GM18526 (cell line): ENCODE data around the gene CAND2.

Experiments
- POLR2A ChIP-seq: IDR thresholded peaks from 3 replicates; pipeline ENCODE4 v1.6.1; 2011; ENCODE audit not compliant: insufficient read length; ENCODE audit errors: extremely low read depth

Gene CAND2

GRCh38 chr3:12832350-12833221 lies 36.1 kb downstream of the CAND2 start:
- TF ChIP-seq POLR2A, result no peak

DNA sequence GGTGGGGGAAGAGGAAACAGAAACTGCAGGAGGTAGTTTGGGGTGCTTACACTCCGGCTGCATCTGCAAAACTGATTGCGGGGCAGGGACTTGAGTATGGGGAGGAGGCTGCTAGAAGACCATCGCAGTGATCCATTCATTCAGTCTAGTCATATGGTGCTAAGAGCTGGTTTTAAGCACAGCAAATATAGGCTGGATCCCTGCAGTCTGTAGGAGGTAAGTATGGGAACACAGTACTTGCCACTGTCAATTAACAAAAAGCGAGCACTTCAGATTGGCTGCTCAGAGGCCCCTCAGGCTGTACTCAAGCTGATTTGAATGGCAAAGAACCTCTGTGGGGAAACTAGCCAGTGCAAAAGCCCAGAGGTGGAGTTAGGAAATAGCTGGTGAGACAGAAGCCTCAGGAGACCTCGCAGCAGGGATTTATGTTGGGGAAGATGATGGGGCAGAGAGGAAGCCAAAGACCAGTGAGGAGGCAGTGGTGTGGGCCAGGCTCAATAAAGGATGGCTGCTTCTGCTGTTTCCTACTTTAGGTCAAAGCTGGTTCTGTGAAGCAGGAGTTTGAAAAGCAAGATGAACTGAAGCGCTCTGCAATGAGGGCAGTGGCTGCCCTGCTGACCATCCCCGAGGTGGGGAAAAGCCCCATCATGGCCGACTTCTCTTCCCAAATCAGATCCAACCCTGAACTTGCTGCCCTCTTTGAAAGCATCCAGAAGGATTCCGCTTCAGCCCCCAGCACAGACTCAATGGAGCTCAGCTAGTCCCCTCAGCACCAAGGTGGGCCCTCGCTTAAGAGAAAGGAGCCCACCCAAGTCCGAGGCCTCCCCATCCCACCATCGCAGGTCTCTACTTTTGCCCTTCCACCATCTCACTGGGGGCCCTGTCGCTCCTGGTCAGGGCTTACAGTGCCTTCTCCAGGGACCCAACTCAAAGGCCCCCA lies 37.0 kb downstream of the CAND2 start:
- peak; percentile 22 for TF ChIP-seq POLR2A

DNA sequence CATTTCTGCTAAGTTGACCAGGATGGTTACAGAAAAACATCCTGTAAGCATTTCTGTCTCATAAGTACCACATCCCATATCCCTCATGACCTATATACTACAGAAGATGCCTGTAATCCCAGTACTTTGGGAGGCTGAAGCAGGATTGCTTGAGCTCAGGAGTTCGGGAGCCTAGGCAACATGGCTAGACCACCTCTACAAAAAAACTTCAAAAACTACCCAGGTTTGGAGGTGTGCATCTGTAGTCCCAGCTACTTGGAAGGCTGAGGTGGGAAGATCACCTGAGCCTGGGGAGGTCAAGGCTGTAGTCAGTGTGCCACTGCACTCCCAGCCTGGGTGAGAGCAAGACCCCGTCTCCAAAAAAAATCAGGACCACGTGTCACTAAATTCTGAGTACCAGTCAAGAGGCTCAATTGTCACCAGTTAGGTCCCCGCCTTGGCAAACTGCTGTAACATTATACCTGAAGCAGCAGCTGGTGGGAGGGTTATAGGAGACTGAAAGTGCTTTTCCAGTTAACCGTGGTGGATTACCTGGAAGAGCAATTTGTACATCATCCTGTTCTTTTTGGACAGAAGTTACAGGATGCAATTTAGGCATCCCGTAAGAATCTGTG lies 38.7 kb downstream of the CAND2 start:
- TF ChIP-seq POLR2A, result no peak

DNA sequence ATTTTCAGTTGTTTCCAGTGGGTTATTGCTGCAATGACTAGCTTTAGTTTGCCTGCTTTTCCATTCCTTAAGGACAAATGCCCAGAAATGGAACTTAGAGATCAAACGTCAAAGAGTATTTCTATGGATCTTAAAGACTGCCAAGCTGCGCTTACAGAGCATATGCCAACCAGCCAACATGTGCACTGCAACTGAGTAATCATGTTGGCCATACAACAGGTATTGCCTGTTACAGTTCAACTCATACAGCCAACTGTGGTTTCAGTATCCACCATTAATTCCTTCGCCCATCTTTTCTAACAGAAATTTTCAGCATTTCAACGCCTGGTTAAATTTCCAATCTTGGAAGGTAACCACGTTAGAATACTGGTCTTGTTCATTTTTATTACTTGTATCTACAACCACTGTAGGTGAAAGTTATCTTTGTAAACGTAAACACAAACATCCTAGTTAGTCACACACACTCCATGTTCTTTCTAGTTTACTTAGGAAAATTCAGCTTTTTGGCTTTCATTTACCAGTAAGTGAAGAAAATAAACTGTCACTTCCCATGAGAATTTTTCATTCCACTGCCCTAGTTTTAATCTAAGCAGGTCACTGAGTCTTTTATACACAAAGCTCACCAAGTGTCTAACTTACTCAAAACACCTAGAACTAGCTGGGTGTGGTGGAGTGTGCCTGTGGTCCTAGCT lies 41.0 kb downstream of the CAND2 start:
- no peak for TF ChIP-seq POLR2A

- no peak for TF ChIP-seq POLR2A
Observed at GRCh38 chr3:12838179-12838965, 41.9 kb downstream of the CAND2 start.

DNA sequence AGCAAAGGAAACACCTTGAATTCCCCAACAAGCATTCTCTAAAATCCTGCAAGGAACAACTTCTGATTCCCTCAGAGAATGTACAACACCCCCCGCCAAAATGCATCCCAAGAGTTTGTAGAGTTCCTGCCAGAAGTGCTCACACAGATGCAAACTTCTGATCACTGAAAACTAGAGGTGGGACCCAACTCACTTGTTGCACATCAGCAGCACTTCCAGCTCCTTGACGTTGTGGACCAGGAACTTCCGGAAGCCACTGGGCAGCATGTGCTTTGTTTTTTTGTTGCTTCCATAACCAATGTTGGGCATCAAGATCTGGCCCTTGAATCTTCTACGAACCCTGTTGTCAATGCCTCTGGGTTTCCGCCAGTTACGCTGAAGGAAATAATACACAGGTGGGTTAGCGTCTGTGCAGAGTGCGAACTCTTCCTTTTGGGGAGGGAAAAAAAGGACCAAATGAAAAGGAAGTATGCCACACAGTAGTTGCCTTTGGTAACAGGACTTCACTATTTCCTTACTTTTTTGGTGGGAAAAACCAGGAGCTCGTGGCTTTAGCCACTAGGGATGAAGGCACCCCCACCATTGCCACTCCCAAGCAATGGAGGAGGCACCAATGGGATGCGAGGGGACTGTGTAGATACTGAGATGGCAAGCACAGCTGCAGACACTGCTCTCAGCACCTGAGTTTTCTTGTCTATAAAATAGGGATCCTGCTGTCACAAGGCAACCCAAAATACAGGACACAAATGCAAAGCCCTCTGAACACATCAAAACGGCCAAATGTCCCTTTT lies 42.9 kb downstream of the CAND2 start:
- TF ChIP-seq POLR2A, result no peak

- TF ChIP-seq POLR2A, result no peak
Observed at GRCh38 chr3:12840591-12841148, 44.2 kb downstream of the CAND2 start.

DNA sequence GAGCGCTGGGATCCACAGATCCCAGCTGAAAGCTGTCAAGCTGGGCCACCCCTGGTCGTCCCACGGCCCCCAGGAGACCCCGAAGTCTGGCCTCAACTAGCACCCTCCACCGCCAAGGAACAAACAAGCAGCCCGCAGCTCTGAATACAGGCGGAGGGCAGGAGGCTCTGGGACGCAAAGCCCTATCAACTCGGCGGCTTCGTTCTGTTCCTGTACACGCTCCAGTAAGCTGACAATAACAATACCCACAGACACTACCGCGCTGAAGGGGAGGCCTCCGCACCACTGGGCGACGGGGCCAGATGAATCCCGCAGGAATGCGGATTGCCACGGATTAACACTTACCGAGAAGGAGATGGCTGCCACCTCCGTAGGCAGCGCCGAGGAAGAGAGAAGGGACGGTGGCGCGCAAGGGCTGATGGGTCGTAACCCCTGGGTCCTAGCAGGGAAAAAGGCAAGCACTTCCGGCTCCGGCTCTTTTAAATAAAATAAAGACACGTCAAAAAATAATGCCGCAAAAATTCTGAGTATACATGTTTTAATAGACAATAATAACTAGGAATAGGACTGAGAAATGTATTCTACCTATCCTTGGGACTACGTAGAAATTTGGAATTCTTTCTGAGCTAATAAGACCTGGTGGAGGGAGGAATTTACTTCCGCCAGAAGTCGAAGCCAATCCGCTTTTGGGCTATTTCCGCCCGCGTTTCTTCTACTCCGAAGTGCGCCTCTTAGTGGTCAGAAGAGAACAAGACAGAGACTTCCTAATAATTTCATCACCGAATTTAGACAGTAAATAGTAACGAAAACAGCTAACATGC lies 44.9 kb downstream of the CAND2 start, which contains the start of gene RPL32:
RPL32 (minus strand) TSS at position 417 of the 821 bp plus-strand sequence. CDS start 1,328 bp downstream, outside the sequence.
- TF ChIP-seq POLR2A, result peak; percentile 97

DNA sequence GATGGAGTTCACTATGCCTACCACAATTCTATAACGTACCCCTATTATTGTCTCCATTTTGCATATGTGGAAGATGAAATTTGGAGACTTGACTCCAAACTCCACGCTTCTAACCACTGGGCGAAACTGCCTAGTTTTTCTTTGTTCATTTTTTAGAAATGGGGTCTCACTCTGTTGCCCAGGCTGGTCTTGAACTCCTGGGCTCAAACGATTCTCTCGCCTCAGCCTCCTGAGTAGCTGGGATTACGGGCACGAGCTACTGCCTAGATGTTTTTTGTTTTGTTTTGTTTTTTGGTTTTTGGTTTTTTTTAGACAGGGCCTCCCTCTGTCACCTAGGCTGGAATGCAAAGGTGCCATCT lies 45.5 kb downstream of the CAND2 start:
- TF ChIP-seq POLR2A, result no peak

DNA sequence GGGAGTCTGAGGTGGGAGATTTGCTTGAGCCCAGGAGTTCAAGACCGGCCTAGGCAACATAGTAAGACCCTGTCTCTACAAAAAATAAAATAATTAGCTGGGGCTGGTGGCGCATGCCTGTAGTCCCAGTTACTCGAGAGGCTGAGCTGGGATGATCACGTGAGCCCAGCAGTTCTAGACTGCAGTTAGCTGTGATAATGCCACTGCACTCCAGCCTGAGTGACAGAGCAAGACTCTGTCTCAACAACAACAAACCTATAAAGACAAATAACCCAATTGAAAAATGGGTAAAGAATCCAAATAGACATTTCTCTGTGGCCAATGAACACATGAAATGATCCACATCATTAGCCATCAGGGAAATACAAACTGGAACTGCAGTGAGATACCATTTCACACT lies 46.0 kb downstream of the CAND2 start:
- TF ChIP-seq POLR2A, result no peak

DNA sequence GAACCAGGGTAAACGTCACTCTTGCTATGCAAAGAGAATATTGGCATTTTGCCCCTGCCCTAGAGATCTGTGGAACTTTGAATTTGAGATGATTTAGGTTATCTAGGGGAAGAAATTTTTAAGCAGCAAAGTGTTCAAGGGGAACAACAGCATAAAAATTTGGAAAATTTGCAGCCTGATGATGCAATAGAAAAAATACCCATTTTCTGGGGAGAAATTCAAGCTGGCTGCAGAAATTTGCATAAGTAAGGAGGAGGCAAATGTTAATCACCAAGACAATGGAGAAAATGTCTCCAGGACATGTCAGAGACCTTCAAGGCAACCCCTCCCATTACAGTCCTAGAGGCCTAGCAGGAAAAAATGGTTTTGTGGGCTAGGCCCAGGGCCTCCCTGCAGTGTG lies 49.3 kb downstream of the CAND2 start:
- no peak for TF ChIP-seq POLR2A

- TF ChIP-seq POLR2A, result no peak
Observed at GRCh38 chr3:12852201-12852600, 55.7 kb downstream of the CAND2 start.
